Adrenal gland (tissue), 5 donors: ENCODE results near the gene SPRED2.

Experiments used
- CTCF ChIP-seq, 6 experiments: fragments of 450-650 bp in 4 of 6; fragments of 200-600 bp in 2 of 6; sonication (generic) in 1 of 6; IDR thresholded peaks; 1 replicate in 5 of 6; 2 replicates in 1 of 6; pipeline versions ENCODE4 v1.5.1 to v1.8.0; 2016 to 2021; ENCODE audit warnings: antibody characterized with exemption in 6 of 6, mild to moderate bottlenecking in 2 of 6, moderate library complexity in 1 of 6
- POLR2A ChIP-seq, 2 donors: fragments of 450-650 bp; IDR thresholded peaks; one replicate each; pipeline ENCODE4 v1.6.1; 2017; ENCODE audit warnings: antibody characterized with exemption in 2 of 2, mild to moderate bottlenecking in 2 of 2, moderate library complexity in 1 of 2
- donor health status: DM: no; HTN: no; CAD: no.

- TF ChIP-seq CTCF (IDR thresholded peaks at IDR 0.05) (no peak), POLR2A (IDR thresholded peaks at IDR 0.05) (no peak)
These were observed 54.7 kb downstream of the SPRED2 start for GRCh38 chr2:65377556-65378192.
